Fibroblast of lung (primary cell): Measurements from ENCODE around the gene TTF2. TPM values are rescaled to one million over a fixed set of nuclear protein-coding genes. Genes with fewer than 3 reads are reported as not detected.

Experiments
- DNase-seq, 2 donors: peaks; one replicate each; pipeline versions ENCODE4 v3.0.0 to v3.0.0-alpha.2; 2010; ENCODE audit warnings: low read depth in 2 of 2
- H2AFZ ChIP-seq: 2 replicates; pipeline ENCODE4 v1.5.1; 2012; ENCODE audit warnings: low read length, control low read depth, inconsistent platforms
- H3K27ac ChIP-seq: 2 replicates; pipeline ENCODE4 v1.5.1; 2011; ENCODE audit warnings: low read length, control low read depth; ENCODE audit not compliant: insufficient read depth
- H3K27me3 ChIP-seq: 2 replicates; pipeline ENCODE4 v1.5.1; 2011; ENCODE audit warnings: mild to moderate bottlenecking, low read length; ENCODE audit not compliant: control insufficient read depth, insufficient read depth
- H3K36me3 ChIP-seq: 2 replicates; pipeline ENCODE4 v1.5.1; 2011; ENCODE audit warnings: low read length; ENCODE audit not compliant: control insufficient read depth, insufficient read depth
- H3K4me1 ChIP-seq: 2 replicates; pipeline ENCODE4 v1.5.1; 2011; ENCODE audit warnings: low read length; ENCODE audit not compliant: control insufficient read depth, insufficient read depth; ENCODE audit errors: extremely low read depth
- H3K4me2 ChIP-seq: 2 replicates; pipeline ENCODE4 v1.5.1; 2011; ENCODE audit warnings: low read length, control low read depth; ENCODE audit not compliant: insufficient read depth; ENCODE audit errors: extremely low read depth
- H3K4me3 ChIP-seq, 4 experiments: fragments of 200-600 bp in 1 of 4; sonication (generic) in 1 of 4; replicated peaks in 1 of 4; 2 replicates each; pipeline ENCODE4 v1.5.1; 2011 to 2016; ENCODE audit warnings: low read length in 4 of 4, low read depth in 3 of 4, mild to moderate bottlenecking in 3 of 4, control low read depth in 2 of 4, inconsistent platforms in 1 of 4, mixed read lengths in 1 of 4; ENCODE audit not compliant: insufficient read depth in 1 of 4; ENCODE audit errors: control extremely low read depth in 1 of 4
- H3K79me2 ChIP-seq: 2 replicates; pipeline ENCODE4 v1.5.1; 2012; ENCODE audit warnings: mild to moderate bottlenecking, low read length, inconsistent platforms; ENCODE audit not compliant: control insufficient read depth, insufficient read depth
- H3K9ac ChIP-seq: 2 replicates; pipeline ENCODE4 v1.5.1; 2011; ENCODE audit warnings: mild to moderate bottlenecking, low read length, control low read depth; ENCODE audit not compliant: insufficient read depth
- H3K9me3 ChIP-seq: 2 replicates; pipeline ENCODE4 v1.5.1; 2012; ENCODE audit warnings: low read depth, low read length; ENCODE audit not compliant: control insufficient read depth, insufficient read depth
- H4K20me1 ChIP-seq: 2 replicates; pipeline ENCODE4 v1.5.1; 2011; ENCODE audit warnings: low read length; ENCODE audit not compliant: control insufficient read depth, insufficient read depth; ENCODE audit errors: extremely low read depth
- CTCF ChIP-seq, 2 donors: IDR thresholded peaks in 1 of 2; conservative IDR thresholded peaks in 1 of 2; 1 replicate in 1 of 2; 2 replicates in 1 of 2; pipeline ENCODE4 v1.5.1; 2011 to 2012; ENCODE audit warnings: low read length in 2 of 2, control low read depth in 1 of 2, inconsistent platforms in 1 of 2, low read depth in 1 of 2, mild to moderate bottlenecking in 1 of 2
- EZH2 ChIP-seq: IDR thresholded peaks from 2 replicates; pipeline ENCODE4 v1.5.1; 2012; ENCODE audit warnings: low read length, control low read depth, mild to moderate bottlenecking; ENCODE audit errors: missing control alignments
- polyA plus RNA-seq, 2 donors: library from polyadenylated mRNA; depleted of rRNA in 1 of 2; stranded (reverse) in 1 of 2; unstranded in 1 of 2; fragments of >200 nt; gene quantifications; 2 replicates each; pipeline ENCODE4 v1.2.1, GENCODE V29; 2011 to 2012; ENCODE audit warnings: missing spikeins in 1 of 2
- total RNA-seq: library from RNA; depleted of rRNA; stranded (reverse); fragments of >200 nt; gene quantifications from 2 replicates; pipeline ENCODE4 v1.2.1, GENCODE V29; 2014

Gene TTF2
- total and polyA plus RNA-seq, 2 donors (not counting 1 experiment from before 2014, with no cell fraction given) = 10.0 to 13.2 TPM

GRCh38 chr1:117114877-117115276, 54.8 kb downstream of the TTF2 start:
- DNase-seq = no peak
- TF ChIP-seq EZH2 (no peak), CTCF (conservative IDR thresholded peaks at IDR 0.05 in 1 of 2, IDR thresholded peaks at IDR 0.05 in 1 of 2; ENCODE audit: low read depth in 1 of 2, low read length in 2 of 2) (no peak)
- no peak overlapping the region for H3K27ac ChIP-seq

DNA sequence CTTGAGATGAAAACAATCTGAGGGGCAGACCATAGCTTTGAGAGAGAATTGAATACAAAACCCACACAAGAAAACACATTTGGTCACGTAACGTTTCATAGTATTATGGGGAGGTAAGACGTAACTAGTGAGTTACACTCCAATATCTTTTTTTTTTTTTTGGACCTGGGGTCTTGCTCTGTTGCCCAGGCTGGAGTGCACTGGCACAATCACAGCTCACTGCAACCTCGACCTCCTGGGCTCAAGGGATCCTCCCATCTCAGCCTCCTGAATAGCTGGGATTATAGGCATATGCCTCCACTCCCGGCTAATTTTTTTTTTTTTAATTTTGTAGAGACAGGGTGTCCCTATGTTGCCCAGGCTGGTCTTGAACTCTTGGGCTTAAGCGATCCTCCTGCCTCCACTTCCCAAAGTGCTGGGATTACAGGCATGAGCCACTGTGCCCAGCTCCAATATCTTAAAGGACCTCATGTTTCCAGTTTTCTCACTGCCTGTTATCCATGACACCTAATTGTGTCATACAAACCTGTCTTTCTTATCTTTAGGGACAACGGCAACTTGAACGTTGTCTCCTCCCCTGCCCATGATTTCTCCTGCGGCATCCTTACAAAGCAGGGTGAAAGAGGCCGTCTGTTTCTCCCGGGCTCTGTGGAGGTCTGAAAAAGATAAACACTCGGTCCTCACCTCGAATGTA, 56.1 kb downstream of the TTF2 start:
- TF ChIP-seq CTCF (conservative IDR thresholded peaks at IDR 0.05 in 1 of 2, IDR thresholded peaks at IDR 0.05 in 1 of 2; ENCODE audit: low read depth in 1 of 2, low read length in 2 of 2) (no peak), EZH2 (no peak)

More at GRCh38 chr1:117114877-117115276, 54.8 kb downstream of the TTF2 start:
- no peaks in the 10 kb centered on the region for H3K27me3 ChIP-seq
- H3K4me3 ChIP-seq = no peak overlapping the region
- no peak overlapping the region for H3K9ac ChIP-seq
- no peaks in the 10 kb centered on the region for H4K20me1 ChIP-seq
- H3K79me2 ChIP-seq = no peaks in the 10 kb centered on the region
- H3K36me3 ChIP-seq = peaks cover 3% of the 10 kb centered on the region
- H3K4me1 ChIP-seq = no peaks in the 10 kb centered on the region
- H3K9me3 ChIP-seq = no peaks in the 10 kb centered on the region
- H2AFZ ChIP-seq = no peak overlapping the region
- H3K4me2 ChIP-seq = no peak overlapping the region

GRCh38 chr1:117116784-117117130, 56.6 kb downstream of the TTF2 start:
- Histone ChIP-seq H3K9ac (no peak overlapping the region), H3K4me1 (peaks cover 3% of the 10 kb centered on the region), H3K4me3 (no peak overlapping the region), H4K20me1 (no peaks in the 10 kb centered on the region), H3K36me3 (peaks cover 3% of the 10 kb centered on the region), H3K79me2 (no peaks in the 10 kb centered on the region), H3K27me3 (no peaks in the 10 kb centered on the region), H3K27ac (no peak overlapping the region), H3K9me3 (no peaks in the 10 kb centered on the region), H3K4me2 (no peak overlapping the region), H2AFZ (no peak overlapping the region)
- TF ChIP-seq EZH2 = no peak
- TF ChIP-seq CTCF (conservative IDR thresholded peaks at IDR 0.05 in 1 of 2, IDR thresholded peaks at IDR 0.05 in 1 of 2; ENCODE audit: low read depth in 1 of 2, low read length in 2 of 2) = no peak
- DNase-seq = no peak

More for the DNA sequence above, 56.1 kb downstream of the TTF2 start:
- peaks cover 3% of the 10 kb centered on the region for H3K4me1 ChIP-seq
- no peak overlapping the region for H3K9ac ChIP-seq
- no peak overlapping the region for H2AFZ ChIP-seq
- DNase-seq = no peak
- peaks cover 3% of the 10 kb centered on the region for H3K36me3 ChIP-seq
- H3K27me3 ChIP-seq = no peaks in the 10 kb centered on the region
- no peak overlapping the region for H3K27ac ChIP-seq
- no peaks in the 10 kb centered on the region for H3K9me3 ChIP-seq
- no peaks in the 10 kb centered on the region for H3K79me2 ChIP-seq
- H3K4me3 ChIP-seq = no peak overlapping the region
- H3K4me2 ChIP-seq = no peak overlapping the region
- H4K20me1 ChIP-seq = no peaks in the 10 kb centered on the region
